ENCODE data around the gene SPTA1. TPM values are rescaled to one million over a fixed set of nuclear protein-coding genes. Genes with fewer than 3 reads are reported as not detected.

SPTA1 gene
- total RNA-seq, 1 experiment from 2014 or later, result 0.11 TPM

- no peak for TF ChIP-seq AFF4 (CRISPR knock-in tag; IDR thresholded peaks at IDR 0.05; ENCODE audit: borderline replicate concordance)
- no peak for TF ChIP-seq NFE2L1 (CRISPR knock-in tag; IDR thresholded peaks at IDR 0.05)
- TF ChIP-seq TEAD1 (CRISPR knock-in tag; IDR thresholded peaks at IDR 0.05), result no peak
- no peak for TF ChIP-seq OVOL2 (CRISPR knock-in tag; IDR thresholded peaks at IDR 0.05; ENCODE audit: borderline replicate concordance)
- no peak for TF ChIP-seq ZNF425 (CRISPR knock-in tag; conservative IDR thresholded peaks at IDR 0.05)
- no peak for TF ChIP-seq PRDM15 (CRISPR knock-in tag; IDR thresholded peaks at IDR 0.05)
- TF ChIP-seq GTF2I (CRISPR knock-in tag; conservative IDR thresholded peaks at IDR 0.05), result no peak
Observed at GRCh38 chr1:158570480-158570879, 116.0 kb downstream of the SPTA1 start, which contains the start of gene OR6P1 (continued).

- ChIA-PET POLR2A (no interaction called here), CTCF (no interaction called here)
- TF ChIP-seq USF1 (CRISPR knock-in tag; IDR thresholded peaks at IDR 0.05), result no peak
- TF ChIP-seq ATF2 (CRISPR knock-in tag; IDR thresholded peaks at IDR 0.05; ENCODE audit: borderline replicate concordance, low read depth), result no peak
- no peak for DNase-seq (ENCODE audit: low spot score)
- Mint-ChIP-seq H3K9me3 (peaks cover 6% of the 10 kb centered on the region), H3K36me3 (no peaks in the 10 kb centered on the region), H3K4me1 (no peaks in the 10 kb centered on the region), H3K27ac (no peak overlapping the region), H3K4me3 (no peak overlapping the region), H3K27me3 (ENCODE audit: low read depth) (no peaks in the 10 kb centered on the region)
- no peak for ATAC-seq
Observed at GRCh38 chr1:158564608-158565007, 121.9 kb downstream of the SPTA1 start.

GRCh38 chr1:158563853-158564252 is 122.7 kb downstream of the SPTA1 start:
- DNase-seq (ENCODE audit: low spot score) (no peak), ATAC-seq (no peak)
- ChIA-PET CTCF (no interaction called here), POLR2A (no interaction called here)
- H3K9me3 Mint-ChIP-seq, result peaks cover 6% of the 10 kb centered on the region
- H3K27ac Mint-ChIP-seq, result no peak overlapping the region
- H3K4me1 Mint-ChIP-seq, result no peaks in the 10 kb centered on the region
- no peak overlapping the region for H3K4me3 Mint-ChIP-seq
- H3K36me3 Mint-ChIP-seq, result no peaks in the 10 kb centered on the region
- TF ChIP-seq SMAD4 (CRISPR knock-in tag; IDR thresholded peaks at IDR 0.05) (no peak), CDX4 (CRISPR knock-in tag; IDR thresholded peaks at IDR 0.05; ENCODE audit: borderline replicate concordance) (no peak), ZNF423 (CRISPR knock-in tag; IDR thresholded peaks at IDR 0.05) (no peak), ZBTB43 (CRISPR knock-in tag; IDR thresholded peaks at IDR 0.05) (no peak), ZNF232 (CRISPR knock-in tag; IDR thresholded peaks at IDR 0.05) (no peak), NFATC4 (CRISPR knock-in tag; IDR thresholded peaks at IDR 0.05) (no peak), E2F5 (CRISPR knock-in tag; IDR thresholded peaks at IDR 0.05) (no peak), OVOL2 (CRISPR knock-in tag; IDR thresholded peaks at IDR 0.05; ENCODE audit: borderline replicate concordance) (no peak), NR1H2 (CRISPR knock-in tag; IDR thresholded peaks at IDR 0.05) (no peak)
- H3K27me3 Mint-ChIP-seq (ENCODE audit: low read depth), result no peaks in the 10 kb centered on the region
